ENCODE data around the gene ZNF716. TPM values are rescaled to one million over a fixed set of nuclear protein-coding genes. Genes with fewer than 3 reads are reported as not detected.

Gene ZNF716
- total RNA-seq, 1 experiment from 2014 or later = not detected

- peaks cover 0 to 26% of the 10 kb centered on the region in 2 experiments; a peak in 2 of 4 replicates for H3K9me3 ChIP-seq (ENCODE audit: control insufficient read depth in 1 of 2, insufficient read depth in 1 of 2, low read depth in 1 of 2, low read length in 2 of 2)
- ChIA-PET RAD21 (ENCODE audit: low non-redundant PET in 1 of 2, low total read pairs in 2 of 2, uncharacterized antibody in 2 of 2, unreplicated experiment in 2 of 2) (no interaction called here), CTCF (no interaction called here)
Measured at GRCh38 chr7:57437581-57437980, 12.4 kb upstream of the ZNF716 start.

GRCh38 chr7:57438244-57438643 is 11.7 kb upstream of the ZNF716 start:
- no peak overlapping the region for H3K9ac ChIP-seq (ENCODE audit: low read length)
- BruUV-seq (replicated peaks) = no TSS peak
- H2AFZ ChIP-seq (ENCODE audit: low read depth, low read length, poor library complexity, severe bottlenecking) = no peak overlapping the region
- no peak overlapping the region for H3K27ac ChIP-seq (ENCODE audit: low read depth, low read length)
- ChIA-PET POLR2A (no interaction called here), RAD21 (ENCODE audit: low non-redundant PET in 1 of 2, low total read pairs in 2 of 2, uncharacterized antibody in 2 of 2, unreplicated experiment in 2 of 2) (no interaction called here), CTCF (no interaction called here)
- no peak overlapping the region for H3K4me3 ChIP-seq (replicated peaks in 1 of 2; ENCODE audit: low read depth in 1 of 2, low read length in 2 of 2)
- DNase-seq (ENCODE audit: low read depth, low spot score) (no peak), ATAC-seq (no peak)
- H3K79me2 ChIP-seq (ENCODE audit: insufficient read depth, low read length) = no peaks in the 10 kb centered on the region
- intact Hi-C loops (cut with micrococcal nuclease) = no loop called here
- no peak for TF ChIP-seq SRF (IDR thresholded peaks at IDR 0.05; ENCODE audit: low read depth)
- TF ChIP-seq ELF1 (IDR thresholded peaks at IDR 0.05; ENCODE audit: borderline replicate concordance, low read depth) = no peak
- no peak for TF ChIP-seq TCF7L2 (IDR thresholded peaks at IDR 0.05; ENCODE audit: borderline replicate concordance, extremely low read depth, insufficient read depth, insufficient read length)
- TF ChIP-seq POLR2AphosphoS5 (IDR thresholded peaks at IDR 0.05; ENCODE audit: low read depth, low read length) = no peak
- no peak for TF ChIP-seq POLR2A (IDR thresholded peaks at IDR 0.05; ENCODE audit: borderline replicate concordance, extremely low read depth, insufficient read depth, insufficient read length)
- no peak for TF ChIP-seq SIN3A (IDR thresholded peaks at IDR 0.05; ENCODE audit: low read depth)
- TF ChIP-seq, protein P1, sequence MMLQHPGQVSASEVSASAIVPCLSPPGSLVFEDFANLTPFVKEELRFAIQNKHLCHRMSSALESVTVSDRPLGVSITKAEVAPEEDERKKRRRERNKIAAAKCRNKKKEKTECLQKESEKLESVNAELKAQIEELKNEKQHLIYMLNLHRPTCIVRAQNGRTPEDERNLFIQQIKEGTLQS (IDR thresholded peaks at IDR 0.05) = no peak
- no peak for TF ChIP-seq RAD21 (IDR thresholded peaks at IDR 0.05; ENCODE audit: low read depth)
- no peak overlapping the region for H3K4me2 ChIP-seq (ENCODE audit: low read length)
- H3K9me3 ChIP-seq (ENCODE audit: control insufficient read depth in 1 of 2, insufficient read depth in 1 of 2, low read depth in 1 of 2, low read length in 2 of 2) = peaks cover 0 to 23% of the 10 kb centered on the region in 2 experiments; a peak in 2 of 4 replicates
- H3K9me2 ChIP-seq (ENCODE audit: insufficient read depth) = no peaks in the 10 kb centered on the region
- H3K27me3 ChIP-seq (ENCODE audit: insufficient read depth, low read length) = no peaks in the 10 kb centered on the region
- H3K36me3 ChIP-seq (ENCODE audit: control insufficient read depth in 1 of 2, insufficient read depth in 2 of 2, low read length in 2 of 2) = no peaks in the 10 kb centered on the region
- H4K20me1 ChIP-seq (ENCODE audit: insufficient read depth) = no peaks in the 10 kb centered on the region
- no peaks in the 10 kb centered on the region for H3K4me1 ChIP-seq (ENCODE audit: control insufficient read depth in 1 of 2, insufficient read depth in 2 of 2, low read length in 2 of 2)

More at GRCh38 chr7:57437581-57437980, 12.4 kb upstream of the ZNF716 start:
- TF ChIP-seq, protein P1 (IDR thresholded peaks at IDR 0.05) = no peak
- TF ChIP-seq EGR1 (IDR thresholded peaks at IDR 0.05; ENCODE audit: low read depth) = no peak
- no peak for TF ChIP-seq SIN3A (IDR thresholded peaks at IDR 0.05; ENCODE audit: low read depth)
- no peak for TF ChIP-seq YY1 (IDR thresholded peaks at IDR 0.05; ENCODE audit: extremely low read depth, insufficient replicate concordance, low read depth, low read length)
- no peak for TF ChIP-seq CEBPB (IDR thresholded peaks at IDR 0.05; ENCODE audit: low read depth)
- no peak for TF ChIP-seq EZH2 (IDR thresholded peaks at IDR 0.05)
- TF ChIP-seq, protein P2, sequence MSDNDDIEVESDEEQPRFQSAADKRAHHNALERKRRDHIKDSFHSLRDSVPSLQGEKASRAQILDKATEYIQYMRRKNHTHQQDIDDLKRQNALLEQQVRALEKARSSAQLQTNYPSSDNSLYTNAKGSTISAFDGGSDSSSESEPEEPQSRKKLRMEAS (IDR thresholded peaks at IDR 0.05) = no peak
- no peak for TF ChIP-seq ELF1 (IDR thresholded peaks at IDR 0.05; ENCODE audit: borderline replicate concordance, low read depth)
- intact Hi-C loops (cut with micrococcal nuclease) = no loop called here
- H3K9me2 ChIP-seq (ENCODE audit: insufficient read depth) = no peaks in the 10 kb centered on the region
- no peak overlapping the region for H3K27ac ChIP-seq (ENCODE audit: low read depth, low read length)
- BruUV-seq (replicated peaks) = no TSS peak
- no peaks in the 10 kb centered on the region for H3K79me2 ChIP-seq (ENCODE audit: insufficient read depth, low read length)
- H3K9ac ChIP-seq (ENCODE audit: low read length) = no peak overlapping the region
- ATAC-seq (no peak), DNase-seq (ENCODE audit: low read depth, low spot score) (no peak)
- no peaks in the 10 kb centered on the region for H3K36me3 ChIP-seq (ENCODE audit: control insufficient read depth in 1 of 2, insufficient read depth in 2 of 2, low read length in 2 of 2)
- no peaks in the 10 kb centered on the region for H4K20me1 ChIP-seq (ENCODE audit: insufficient read depth)
- no peak overlapping the region for H2AFZ ChIP-seq (ENCODE audit: low read depth, low read length, poor library complexity, severe bottlenecking)
- H3K27me3 ChIP-seq (ENCODE audit: insufficient read depth, low read length) = no peaks in the 10 kb centered on the region
- H3K4me1 ChIP-seq (ENCODE audit: control insufficient read depth in 1 of 2, insufficient read depth in 2 of 2, low read length in 2 of 2) = no peaks in the 10 kb centered on the region
- POLR2A ChIA-PET = no interaction called here
- H3K4me2 ChIP-seq (ENCODE audit: low read length) = no peak overlapping the region
- no peak overlapping the region for H3K4me3 ChIP-seq (replicated peaks in 1 of 2; ENCODE audit: low read depth in 1 of 2, low read length in 2 of 2)

Measured in HCT116 (cell line).